Breast epithelium (tissue), 3 donors: ENCODE data around the gene AGR2.

Source experiments
- CTCF ChIP-seq, 3 donors: fragments of 450-650 bp; IDR thresholded peaks; one replicate each; pipeline ENCODE4 v1.5.1; 2016 to 2017; ENCODE audit warnings: antibody characterized with exemption in 3 of 3, mild to moderate bottlenecking in 3 of 3, moderate library complexity in 3 of 3
- POLR2AphosphoS5 ChIP-seq, 3 donors: sonication (generic); formaldehyde crosslinking; IDR thresholded peaks; one replicate each; pipeline ENCODE4 v1.6.1; 2017; ENCODE audit warnings: antibody characterized with exemption in 3 of 3

GRCh38 chr7:16817536-16817935 lies 12.7 kb upstream of the AGR2 start:
- no peak for TF ChIP-seq CTCF (IDR thresholded peaks at IDR 0.05)
- TF ChIP-seq POLR2AphosphoS5 (IDR thresholded peaks at IDR 0.05), result no peak
